Hematopoietic multipotent progenitor cell treated with erythropoietin and hydrocortisone succinate and interleukin-3 and kit ligand, for 6 days (in vitro differentiated cells): Measurements from ENCODE around the gene DIPK1B.

Experiments
- DNase-seq: peaks from one replicate; pipeline ENCODE4 v3.0.0-alpha.2; 2015

DIPK1B gene

GRCh38 chr9:136740971-136741882, 28.9 kb downstream of the DIPK1B start:
- peak; percentile 51 for DNase-seq

GRCh38 chr9:136741883-136742571, 29.7 kb downstream of the DIPK1B start:
- DNase-seq: no peak

- no peak for DNase-seq
Measured at GRCh38 chr9:136742591-136743391, 30.4 kb downstream of the DIPK1B start, which contains the start of gene LCN10. Gene LCN10 (minus strand): TSS chr9:136742940. CDS start chr9:136742903, 37 bp downstream.

GRCh38 chr9:136743639-136744211, 31.4 kb downstream of the DIPK1B start:
- no peak for DNase-seq

GRCh38 chr9:136744773-136745172, 32.4 kb downstream of the DIPK1B start:
- no peak for DNase-seq

GRCh38 chr9:136745389-136746154, 33.2 kb downstream of the DIPK1B start:
- no peak for DNase-seq

GRCh38 chr9:136746155-136746490, 33.8 kb downstream of the DIPK1B start:
- no peak for DNase-seq

- no peak for DNase-seq
Measured at GRCh38 chr9:136746621-136747020, 34.2 kb downstream of the DIPK1B start.

- no peak for DNase-seq
Measured at GRCh38 chr9:136747161-136748060, 35.0 kb downstream of the DIPK1B start.

GRCh38 chr9:136748201-136748600, 35.8 kb downstream of the DIPK1B start, which contains the start of gene LCN6:
Gene LCN6 (minus strand): TSS chr9:136748525. CDS start chr9:136748483, 42 bp downstream.
- DNase-seq: no peak

- peak; percentile 45 for DNase-seq
Measured at GRCh38 chr9:136748666-136749611, 36.6 kb downstream of the DIPK1B start.

- no peak for DNase-seq
Measured at GRCh38 chr9:136750526-136750925, 38.2 kb downstream of the DIPK1B start.

GRCh38 chr9:136751244-136751643, 38.9 kb downstream of the DIPK1B start:
- DNase-seq: no peak

GRCh38 chr9:136751814-136752213, 39.4 kb downstream of the DIPK1B start:
- DNase-seq: no peak

- no peak for DNase-seq
Measured at GRCh38 chr9:136753371-136754058, 41.1 kb downstream of the DIPK1B start.

- no peak for DNase-seq
Measured at GRCh38 chr9:136754059-136754572, 41.7 kb downstream of the DIPK1B start.

GRCh38 chr9:136754626-136755301, 42.4 kb downstream of the DIPK1B start:
- DNase-seq: no peak
